Measurements from ENCODE around the gene PTGS2.

The PTGS2 gene

GRCh38 chr1:186659890-186660341 is 20.3 kb downstream of the PTGS2 start:
- Histone ChIP-seq H3K36me3 (no peaks in the 10 kb centered on the region), H3K4me1 (no peaks in the 10 kb centered on the region), H3K9me3 (no peaks in the 10 kb centered on the region), H3K27me3 (no peaks in the 10 kb centered on the region), H3K4me3 (ENCODE audit: low read depth, low read length) (no peak overlapping the region)
- no peak for DNase-seq
- no peak for TF ChIP-seq CTCF (IDR thresholded peaks at IDR 0.05; ENCODE audit: low read depth, low read length)

GRCh38 chr1:186658999-186659398 is 21.2 kb downstream of the PTGS2 start:
- H3K36me3 ChIP-seq = no peaks in the 10 kb centered on the region
- no peaks in the 10 kb centered on the region for H3K4me1 ChIP-seq
- no peak for TF ChIP-seq CTCF (IDR thresholded peaks at IDR 0.05; ENCODE audit: low read depth, low read length)
- no peak for DNase-seq
- H3K27me3 ChIP-seq = no peaks in the 10 kb centered on the region
- no peak overlapping the region for H3K4me3 ChIP-seq (ENCODE audit: low read depth, low read length)
- H3K9me3 ChIP-seq = no peaks in the 10 kb centered on the region

- no peaks in the 10 kb centered on the region for H3K36me3 ChIP-seq
- H3K4me3 ChIP-seq (ENCODE audit: low read depth, low read length) = no peak overlapping the region
- TF ChIP-seq CTCF (IDR thresholded peaks at IDR 0.05; ENCODE audit: low read depth, low read length) = no peak
- DNase-seq = no peak
- no peaks in the 10 kb centered on the region for H3K9me3 ChIP-seq
- no peaks in the 10 kb centered on the region for H3K4me1 ChIP-seq
- no peaks in the 10 kb centered on the region for H3K27me3 ChIP-seq
These were observed 22.7 kb downstream of the PTGS2 start for GRCh38 chr1:186657481-186657880.

GRCh38 chr1:186655876-186656275 is 24.3 kb downstream of the PTGS2 start:
- no peaks in the 10 kb centered on the region for H3K27me3 ChIP-seq
- DNase-seq = no peak
- H3K9me3 ChIP-seq = no peaks in the 10 kb centered on the region
- H3K36me3 ChIP-seq = no peaks in the 10 kb centered on the region
- H3K4me1 ChIP-seq = no peaks in the 10 kb centered on the region
- no peak for TF ChIP-seq CTCF (IDR thresholded peaks at IDR 0.05; ENCODE audit: low read depth, low read length)
- no peak overlapping the region for H3K4me3 ChIP-seq (ENCODE audit: low read depth, low read length)

- Histone ChIP-seq H3K4me1 (no peaks in the 10 kb centered on the region), H3K9me3 (no peaks in the 10 kb centered on the region), H3K36me3 (no peaks in the 10 kb centered on the region), H3K27me3 (no peaks in the 10 kb centered on the region), H3K4me3 (ENCODE audit: low read depth, low read length) (no peak overlapping the region)
- TF ChIP-seq CTCF (IDR thresholded peaks at IDR 0.05; ENCODE audit: low read depth, low read length) = no peak
- DNase-seq = no peak
These were observed 25.5 kb downstream of the PTGS2 start for GRCh38 chr1:186654741-186655140.

GRCh38 chr1:186653312-186653711 is 26.9 kb downstream of the PTGS2 start:
- DNase-seq = no peak
- no peaks in the 10 kb centered on the region for H3K4me1 ChIP-seq
- no peaks in the 10 kb centered on the region for H3K9me3 ChIP-seq
- no peak overlapping the region for H3K4me3 ChIP-seq (ENCODE audit: low read depth, low read length)
- H3K27me3 ChIP-seq = no peaks in the 10 kb centered on the region
- no peak for TF ChIP-seq CTCF (IDR thresholded peaks at IDR 0.05; ENCODE audit: low read depth, low read length)
- no peaks in the 10 kb centered on the region for H3K36me3 ChIP-seq
